OCI-LY1 (cell line): ENCODE results near the gene RGMA.

Experiments used
- CTCF ChIP-seq: fragments of 200-600 bp; sonication (generic), shearing (Covaris generic); IDR thresholded peaks from 2 replicates; pipeline ENCODE4 v1.5.1; 2017; ENCODE audit warnings: mild to moderate bottlenecking, antibody characterized with exemption, low read length, moderate library complexity, mixed read lengths
- EZH2 ChIP-seq: fragments of 200-600 bp; sonication (generic), shearing (Covaris generic); IDR thresholded peaks from 2 replicates; pipeline ENCODE4 v1.8.0; 2017; ENCODE audit warnings: borderline replicate concordance, mixed run types, mild to moderate bottlenecking, antibody characterized with exemption, low read length, moderate library complexity, mixed read lengths

GRCh38 chr15:93045191-93045785 is 43.7 kb downstream of the RGMA start:
- TF ChIP-seq CTCF = no peak
- no peak for TF ChIP-seq EZH2
